ENCODE data around the gene NFYC.

The NFYC gene

GRCh38 chr1:40784141-40784770, 92.8 kb downstream of the NFYC start:
- Histone ChIP-seq H3K79me2 (ENCODE audit: control insufficient read depth, insufficient read depth, low read length, unreplicated experiment) (no peaks in the 10 kb centered on the region), H3K27ac (ENCODE audit: low read depth, low read length) (no peak overlapping the region), H3K4me1 (ENCODE audit: control insufficient read depth, insufficient read depth, low read length, unreplicated experiment) (peaks cover 5% of the 10 kb centered on the region), H3K27me3 (ENCODE audit: insufficient read depth, low read length) (peaks cover 26% of the 10 kb centered on the region), H2AFZ (ENCODE audit: low read length, unreplicated experiment) (no peak overlapping the region), H3K4me3 (ENCODE audit: low read depth, low read length) (peak overlapping the region; percentile 46), H3K36me3 (ENCODE audit: insufficient read depth, low read length) (no peaks in the 10 kb centered on the region)

DNA sequence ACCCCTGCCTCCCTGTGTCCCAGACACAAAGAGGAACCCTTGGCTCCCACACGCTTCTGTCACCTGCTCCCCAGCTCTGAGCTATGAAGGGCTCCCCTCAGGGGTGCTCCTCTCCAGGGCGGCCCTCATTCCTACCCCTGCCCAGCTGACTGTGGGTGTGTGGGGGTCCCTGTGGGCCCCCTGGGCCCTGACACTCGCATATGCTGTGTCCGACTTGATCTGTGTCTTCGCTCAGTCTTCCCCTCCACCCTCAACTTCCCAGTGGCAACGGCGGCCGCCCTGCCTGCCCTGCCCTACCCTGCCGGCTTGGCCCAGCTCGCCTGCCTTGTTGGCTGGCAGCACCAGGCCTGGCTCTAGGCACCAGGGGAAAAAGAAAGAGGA, 93.3 kb downstream of the NFYC start:
- H3K36me3 ChIP-seq (ENCODE audit: insufficient read depth, low read length): no peaks in the 10 kb centered on the region
- H3K27ac ChIP-seq (ENCODE audit: low read depth, low read length): no peak overlapping the region
- no peak overlapping the region for H2AFZ ChIP-seq (ENCODE audit: low read length, unreplicated experiment)
- no peak overlapping the region; the same call in 1 of the 2 replicates for H3K4me3 ChIP-seq (ENCODE audit: low read depth, low read length)
- peaks cover 5% of the 10 kb centered on the region for H3K4me1 ChIP-seq (ENCODE audit: control insufficient read depth, insufficient read depth, low read length, unreplicated experiment)
- no peaks in the 10 kb centered on the region for H3K79me2 ChIP-seq (ENCODE audit: control insufficient read depth, insufficient read depth, low read length, unreplicated experiment)
- peaks cover 31% of the 10 kb centered on the region for H3K27me3 ChIP-seq (ENCODE audit: insufficient read depth, low read length)

GRCh38 chr1:40785446-40785845, 93.9 kb downstream of the NFYC start:
- Histone ChIP-seq H2AFZ (ENCODE audit: low read length, unreplicated experiment) (no peak overlapping the region), H3K79me2 (ENCODE audit: control insufficient read depth, insufficient read depth, low read length, unreplicated experiment) (no peaks in the 10 kb centered on the region), H3K27me3 (ENCODE audit: insufficient read depth, low read length) (peaks cover 37% of the 10 kb centered on the region), H3K4me1 (ENCODE audit: control insufficient read depth, insufficient read depth, low read length, unreplicated experiment) (peaks cover 5% of the 10 kb centered on the region), H3K27ac (ENCODE audit: low read depth, low read length) (no peak overlapping the region), H3K36me3 (ENCODE audit: insufficient read depth, low read length) (no peaks in the 10 kb centered on the region), H3K4me3 (ENCODE audit: low read depth, low read length) (no peak overlapping the region)

- Histone ChIP-seq H3K27ac (ENCODE audit: low read depth, low read length) (no peak overlapping the region), H3K27me3 (ENCODE audit: insufficient read depth, low read length) (peaks cover 42% of the 10 kb centered on the region), H3K4me1 (ENCODE audit: control insufficient read depth, insufficient read depth, low read length, unreplicated experiment) (peaks cover 5% of the 10 kb centered on the region), H3K4me3 (ENCODE audit: low read depth, low read length) (no peak overlapping the region), H3K36me3 (ENCODE audit: insufficient read depth, low read length) (no peaks in the 10 kb centered on the region), H3K79me2 (ENCODE audit: control insufficient read depth, insufficient read depth, low read length, unreplicated experiment) (no peaks in the 10 kb centered on the region), H2AFZ (ENCODE audit: low read length, unreplicated experiment) (no peak overlapping the region)
Measured at GRCh38 chr1:40786171-40786994, 94.9 kb downstream of the NFYC start.

- Histone ChIP-seq H3K4me1 (ENCODE audit: control insufficient read depth, insufficient read depth, low read length, unreplicated experiment) (peaks cover 5% of the 10 kb centered on the region), H3K27me3 (ENCODE audit: insufficient read depth, low read length) (peaks cover 36% of the 10 kb centered on the region), H2AFZ (ENCODE audit: low read length, unreplicated experiment) (no peak overlapping the region), H3K79me2 (ENCODE audit: control insufficient read depth, insufficient read depth, low read length, unreplicated experiment) (no peaks in the 10 kb centered on the region), H3K4me3 (ENCODE audit: low read depth, low read length) (no peak overlapping the region), H3K27ac (ENCODE audit: low read depth, low read length) (no peak overlapping the region), H3K36me3 (ENCODE audit: insufficient read depth, low read length) (no peaks in the 10 kb centered on the region)
Measured at GRCh38 chr1:40786995-40787705, 95.6 kb downstream of the NFYC start.

DNA sequence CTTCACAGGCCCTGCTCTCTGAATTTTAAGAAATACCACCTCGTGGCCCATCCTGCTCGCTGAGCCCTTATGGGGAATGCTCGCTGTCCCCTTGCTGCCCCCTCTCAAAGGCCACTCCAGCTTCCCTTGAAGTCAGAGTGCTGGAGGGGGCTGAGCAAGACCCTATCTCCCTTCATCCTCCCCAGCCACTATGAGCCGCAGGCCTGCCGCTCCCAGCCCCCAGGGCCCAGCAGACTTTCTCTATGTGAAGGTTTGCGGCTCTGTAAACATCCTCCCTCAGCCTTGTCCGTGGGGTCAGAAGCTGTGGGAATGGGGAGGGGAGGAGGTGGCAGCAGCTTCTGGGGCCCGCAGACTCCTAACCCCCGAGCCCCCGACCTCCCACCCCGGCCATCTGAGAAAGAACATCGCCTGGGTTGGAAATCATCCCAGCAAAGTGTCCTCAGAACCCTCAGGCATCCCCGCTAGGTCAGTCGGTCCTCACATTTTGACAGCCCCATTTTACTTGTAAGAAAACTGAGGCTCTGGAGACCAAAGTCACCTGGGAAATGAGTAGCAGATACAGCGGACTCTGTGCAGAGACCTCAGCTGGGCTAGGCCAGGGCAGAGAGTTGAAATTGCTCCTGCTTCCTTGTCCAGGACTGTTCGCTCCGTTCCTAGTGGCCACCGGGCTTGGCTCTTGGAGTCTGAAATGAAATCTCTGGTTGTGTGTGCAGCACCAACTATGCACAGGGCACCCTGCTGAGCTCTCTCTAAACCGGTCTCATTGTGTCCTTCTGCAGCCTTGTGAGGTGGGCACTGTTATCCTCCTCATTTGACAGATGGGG, 96.4 kb downstream of the NFYC start:
- Histone ChIP-seq H3K79me2 (ENCODE audit: control insufficient read depth, insufficient read depth, low read length, unreplicated experiment) (no peaks in the 10 kb centered on the region), H3K4me1 (ENCODE audit: control insufficient read depth, insufficient read depth, low read length, unreplicated experiment) (peaks cover 4% of the 10 kb centered on the region), H2AFZ (ENCODE audit: low read length, unreplicated experiment) (no peak overlapping the region), H3K36me3 (ENCODE audit: insufficient read depth, low read length) (no peaks in the 10 kb centered on the region), H3K4me3 (ENCODE audit: low read depth, low read length) (no peak overlapping the region), H3K27me3 (ENCODE audit: insufficient read depth, low read length) (peaks cover 28% of the 10 kb centered on the region), H3K27ac (ENCODE audit: low read depth, low read length) (no peak overlapping the region)

- H3K36me3 ChIP-seq (ENCODE audit: insufficient read depth, low read length): no peaks in the 10 kb centered on the region
- H3K27me3 ChIP-seq (ENCODE audit: insufficient read depth, low read length): peaks cover 29% of the 10 kb centered on the region
Measured at GRCh38 chr1:40788561-40789341, 97.2 kb downstream of the NFYC start.

DNA sequence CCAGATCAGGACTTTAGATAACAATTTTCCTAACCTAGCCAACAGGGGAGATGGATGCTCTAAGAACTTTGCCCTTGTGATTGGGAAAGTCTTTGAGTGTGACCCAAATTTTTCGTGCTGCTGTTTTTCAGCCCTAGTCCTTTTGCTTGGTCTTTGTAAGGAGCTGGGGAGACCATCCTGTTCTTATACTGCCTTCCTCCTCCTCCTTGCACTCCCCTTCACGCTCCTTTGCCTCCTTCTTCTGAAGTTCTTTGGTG, 97.8 kb downstream of the NFYC start:
- no peak overlapping the region for H3K4me3 ChIP-seq (ENCODE audit: low read depth, low read length)
- no peak overlapping the region for H3K27ac ChIP-seq (ENCODE audit: low read depth, low read length)
- no peaks in the 10 kb centered on the region for H3K79me2 ChIP-seq (ENCODE audit: control insufficient read depth, insufficient read depth, low read length, unreplicated experiment)
- H3K27me3 ChIP-seq (ENCODE audit: insufficient read depth, low read length): peaks cover 32% of the 10 kb centered on the region
- no peaks in the 10 kb centered on the region for H3K4me1 ChIP-seq (ENCODE audit: control insufficient read depth, insufficient read depth, low read length, unreplicated experiment)
- H2AFZ ChIP-seq (ENCODE audit: low read length, unreplicated experiment): no peak overlapping the region
- H3K36me3 ChIP-seq (ENCODE audit: insufficient read depth, low read length): no peaks in the 10 kb centered on the region

More at GRCh38 chr1:40788561-40789341, 97.2 kb downstream of the NFYC start:
- H3K79me2 ChIP-seq (ENCODE audit: control insufficient read depth, insufficient read depth, low read length, unreplicated experiment): no peaks in the 10 kb centered on the region
- no peak overlapping the region for H2AFZ ChIP-seq (ENCODE audit: low read length, unreplicated experiment)
- no peak overlapping the region for H3K4me3 ChIP-seq (ENCODE audit: low read depth, low read length)
- no peaks in the 10 kb centered on the region for H3K4me1 ChIP-seq (ENCODE audit: control insufficient read depth, insufficient read depth, low read length, unreplicated experiment)
- no peak overlapping the region for H3K27ac ChIP-seq (ENCODE audit: low read depth, low read length)

GRCh38 chr1:40789661-40790430, 98.3 kb downstream of the NFYC start:
- Histone ChIP-seq H3K36me3 (ENCODE audit: insufficient read depth, low read length) (no peaks in the 10 kb centered on the region), H2AFZ (ENCODE audit: low read length, unreplicated experiment) (no peak overlapping the region), H3K4me1 (ENCODE audit: control insufficient read depth, insufficient read depth, low read length, unreplicated experiment) (no peaks in the 10 kb centered on the region), H3K4me3 (ENCODE audit: low read depth, low read length) (no peak overlapping the region), H3K27me3 (ENCODE audit: insufficient read depth, low read length) (peaks cover 27% of the 10 kb centered on the region), H3K79me2 (ENCODE audit: control insufficient read depth, insufficient read depth, low read length, unreplicated experiment) (no peaks in the 10 kb centered on the region), H3K27ac (ENCODE audit: low read depth, low read length) (no peak overlapping the region)

Measured in ACC112 (cell line).